ENCODE measurements around the gene GNRHR.

GRCh38 chr4:67723949-67724348 lies 30.2 kb downstream of the GNRHR start:
- no peak for TF ChIP-seq POLR2AphosphoS5 (IDR thresholded peaks at IDR 0.05; ENCODE audit: low read depth, low read length)
- TF ChIP-seq POLR2A (IDR thresholded peaks at IDR 0.05; ENCODE audit: low read depth, low read length), result no peak
- no peak for TF ChIP-seq TAF1 (IDR thresholded peaks at IDR 0.05; ENCODE audit: borderline replicate concordance, low read depth, low read length)
